Activated CD4-positive, alpha-beta T cell treated with anti-CD3 and anti-CD28 coated beads, Interleukin-2, amount 50 U/mL, for 4 hours (primary cell): ENCODE data around the gene ZMYM2.
A peak's percentile ranks its signal among the peaks of the same experiment; 100 is the strongest.
"Not testable (repeated sequence)": the region's sequence is repeated elsewhere in the genome, so short reads cannot be mapped to it uniquely, and the experiment has no call there.

ENCODE experiments used
- DNase-seq, 2 experiments: peaks; one replicate each; pipeline ENCODE4 v3.0.0-alpha.2; 2020

ZMYM2 gene

GRCh38 chr13:19958155-19959111, at the start of gene ZMYM2:
TSS of gene ZMYM2 (plus strand) at chr13:19958727. CDS start at chr13:19993073, 34,346 bp downstream.
- DNase-seq, result peak; percentile 93 to 94

GRCh38 chr13:19910336-19911072, 48.0 kb upstream of the ZMYM2 start:
- DNase-seq, result no peak

GRCh38 chr13:19927117-19927748, 31.3 kb upstream of the ZMYM2 start:
- DNase-seq, result no peak

GRCh38 chr13:19940106-19940505, 18.4 kb upstream of the ZMYM2 start:
- no peak for DNase-seq

- no peak for DNase-seq
Observed at GRCh38 chr13:19950374-19950773, 8.2 kb upstream of the ZMYM2 start.

GRCh38 chr13:19952850-19953249, 5.7 kb upstream of the ZMYM2 start:
- no peak for DNase-seq

- DNase-seq, result no peak
Observed at GRCh38 chr13:19955873-19956559, 2.5 kb upstream of the ZMYM2 start.

GRCh38 chr13:19957320-19958154, 990 bp upstream of the ZMYM2 start:
- peak; percentile 80 to 81 for DNase-seq

GRCh38 chr13:19959141-19959830, 759 bp downstream of the ZMYM2 start:
- peak; percentile 60 to 69 for DNase-seq

- peak; percentile 82 to 87 for DNase-seq
Observed at GRCh38 chr13:19959831-19960652, 1.5 kb downstream of the ZMYM2 start.

- no peak for DNase-seq
Observed at GRCh38 chr13:19960653-19960976, 2.1 kb downstream of the ZMYM2 start.

GRCh38 chr13:19961489-19961888, 3.0 kb downstream of the ZMYM2 start:
- DNase-seq, result no peak

- no peak for DNase-seq
Observed at GRCh38 chr13:19961924-19962323, 3.4 kb downstream of the ZMYM2 start.

GRCh38 chr13:19962894-19963293, 4.4 kb downstream of the ZMYM2 start:
- no peak for DNase-seq

- no peak for DNase-seq
Observed at GRCh38 chr13:19967621-19968020, 9.1 kb downstream of the ZMYM2 start.

- DNase-seq, result not testable (repeated sequence)
Observed at GRCh38 chr13:19974498-19975009, 16.0 kb downstream of the ZMYM2 start.

- no peak for DNase-seq
Observed at GRCh38 chr13:19978831-19979437, 20.4 kb downstream of the ZMYM2 start.

GRCh38 chr13:19981685-19982238, 23.2 kb downstream of the ZMYM2 start:
- DNase-seq, result no peak

- no peak for DNase-seq
Observed at GRCh38 chr13:19982447-19983043, 24.0 kb downstream of the ZMYM2 start.
